Measurements from ENCODE around the gene HORMAD2.

GRCh38 chr22:30123463-30123862 is 43.2 kb downstream of the HORMAD2 start:
- TF ChIP-seq REST (IDR thresholded peaks at IDR 0.05; ENCODE audit: insufficient read depth in 1 of 2, low read depth in 2 of 2, low read length in 2 of 2) (no peak), TAF1 (IDR thresholded peaks at IDR 0.05; ENCODE audit: borderline replicate concordance, insufficient read depth, low read length) (no peak), POLR2AphosphoS5 (IDR thresholded peaks at IDR 0.05; ENCODE audit: low read depth, low read length) (no peak), SIN3A (IDR thresholded peaks at IDR 0.05; ENCODE audit: borderline replicate concordance, insufficient read depth, low read length) (no peak)

Measured in PFSK-1 (cell line).